Activated CD4-positive, CD25-positive, alpha-beta regulatory T cell treated with anti-CD3 and anti-CD28 coated beads, Interleukin-2, amount 50 U/mL, for 72 hours (primary cell): Measurements from ENCODE around the gene ZNF182.
"Not testable (repeated sequence)": the region's sequence is repeated elsewhere in the genome, so short reads cannot be mapped to it uniquely, and the experiment has no call there.

ENCODE experiments used
- DNase-seq: peaks from one replicate; pipeline ENCODE4 v3.0.0; 2021

ZNF182 gene

DNA sequence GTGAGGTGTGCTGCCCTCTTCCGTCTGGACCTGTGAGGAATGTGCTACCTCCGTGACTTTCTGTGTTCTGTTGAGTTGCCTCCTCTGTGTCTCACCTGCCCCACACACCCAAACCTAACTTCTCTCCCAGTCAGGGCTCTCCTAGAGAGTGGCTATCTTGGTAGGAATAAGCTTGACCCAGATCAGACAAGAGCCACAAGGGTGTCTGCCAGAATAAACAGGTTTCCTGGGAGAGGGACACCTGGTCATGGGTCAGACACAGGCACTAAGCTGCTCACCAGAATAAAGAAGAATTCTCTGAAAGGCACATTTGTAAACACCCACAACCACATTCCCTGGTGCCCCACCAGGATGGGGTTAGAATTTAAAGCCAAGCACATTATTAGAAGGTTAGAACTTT is 11.1 kb downstream of the ZNF182 start:
- DNase-seq, result no peak

DNA sequence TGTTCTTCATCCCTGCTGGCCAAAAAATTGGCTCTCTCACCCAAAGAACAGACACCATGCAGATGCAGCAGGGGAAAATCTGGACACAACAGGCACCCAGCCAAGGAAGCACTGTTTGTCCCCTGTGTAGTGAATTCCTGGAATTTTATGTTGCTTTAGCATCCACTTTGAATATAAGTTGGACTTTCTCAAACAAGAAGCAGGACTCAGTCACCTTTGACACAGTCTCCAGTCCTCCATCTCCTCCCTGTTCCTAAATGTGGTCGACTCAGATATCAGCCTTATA is 11.8 kb downstream of the ZNF182 start:
- DNase-seq, result no peak

DNA sequence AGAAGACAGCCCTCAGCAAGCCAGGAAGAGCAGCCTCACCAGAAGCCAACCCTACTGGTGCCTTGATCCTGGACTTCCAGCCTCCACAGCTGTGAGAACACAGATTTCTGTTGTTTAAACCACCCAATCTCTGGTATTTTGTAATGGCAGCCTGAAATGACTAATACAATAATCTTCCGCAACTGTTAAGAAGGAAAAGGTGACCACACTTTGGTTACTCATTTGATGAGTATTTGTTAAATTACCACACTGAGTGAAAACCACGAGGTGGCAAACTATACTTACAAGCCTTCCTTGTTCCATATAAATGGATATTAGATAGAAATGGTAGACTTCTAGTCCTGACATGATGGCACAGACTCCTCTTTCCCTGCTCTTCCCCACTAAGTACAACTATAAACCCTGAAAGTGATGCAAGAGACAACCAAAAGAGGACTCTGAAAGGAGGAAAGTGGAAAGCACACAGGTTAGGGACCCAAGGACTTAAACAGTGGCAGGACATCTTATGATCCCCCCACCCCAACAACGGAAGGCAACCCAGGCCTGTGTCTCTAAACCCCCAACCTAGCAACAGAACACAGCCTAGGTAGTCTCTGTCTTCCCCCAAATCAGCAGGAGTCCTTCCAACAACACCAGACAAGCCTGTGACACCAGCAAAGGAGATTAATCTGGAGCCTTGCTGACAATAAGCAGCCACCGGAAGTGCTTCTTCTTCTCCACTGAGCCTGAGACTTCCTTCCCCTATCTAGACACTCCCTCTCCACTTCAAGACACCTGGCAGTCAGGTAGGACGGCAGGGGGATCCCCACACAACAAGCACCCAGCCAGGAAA is 12.3 kb downstream of the ZNF182 start:
- no peak for DNase-seq

DNA sequence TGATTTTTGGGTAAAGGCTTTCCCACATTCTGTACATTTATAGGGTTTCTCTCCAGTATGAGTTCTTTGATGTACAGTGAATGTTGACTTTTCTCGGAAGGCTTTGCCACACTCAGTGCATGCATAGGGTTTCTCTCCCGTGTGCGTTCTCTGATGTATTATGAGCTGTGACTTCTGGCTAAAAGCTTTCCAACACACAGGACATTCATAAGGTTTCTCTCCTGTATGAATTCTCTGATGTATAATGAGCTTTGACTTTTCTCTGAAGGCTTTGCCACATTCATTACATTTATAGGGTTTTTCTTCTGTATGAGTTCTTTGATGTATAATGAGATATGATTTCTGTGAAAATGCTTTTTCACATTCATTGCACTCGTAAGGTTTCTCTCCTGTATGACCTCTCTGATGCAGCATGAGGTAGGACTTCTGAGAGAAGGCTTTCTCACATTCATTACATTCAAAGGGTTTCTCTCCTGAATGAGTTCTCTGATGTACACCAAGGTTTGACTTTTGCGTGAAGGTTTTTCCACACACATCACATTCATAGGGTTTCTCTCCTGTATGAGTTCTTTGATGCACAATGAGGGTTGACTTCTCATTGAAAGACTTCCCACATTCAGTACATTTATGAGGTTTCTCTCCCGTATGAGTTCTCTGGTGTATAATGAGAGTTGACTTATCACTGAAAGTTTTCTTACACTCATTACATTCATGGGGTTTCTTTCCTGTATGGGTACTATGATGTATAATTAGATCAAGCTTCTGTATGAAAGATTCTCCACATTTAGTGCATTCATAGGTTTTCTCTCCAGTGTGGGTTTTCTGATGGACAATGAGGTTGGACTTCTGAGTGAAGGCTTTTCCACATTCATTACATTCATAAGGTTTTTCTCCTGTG is 27.3 kb downstream of the ZNF182 start:
- DNase-seq, result no peak

DNA sequence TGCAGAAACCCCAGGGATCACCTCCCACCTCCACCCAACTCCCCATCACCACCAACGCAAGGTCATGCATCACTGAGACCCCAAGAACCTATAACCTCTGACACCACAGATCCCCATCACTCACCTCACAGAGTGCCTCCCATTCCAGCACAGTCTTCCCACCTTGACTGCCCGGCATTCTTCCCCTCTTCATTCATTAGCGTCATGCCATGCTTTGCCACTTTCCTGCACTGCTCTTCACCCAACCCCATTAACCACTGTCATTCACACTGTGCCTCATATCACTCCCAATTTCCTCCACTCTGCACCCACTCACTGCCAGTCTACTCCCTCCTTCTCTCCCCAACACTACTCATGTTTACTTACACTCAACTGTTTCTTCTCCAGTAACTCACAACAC is 30.6 kb downstream of the ZNF182 start:
- no peak for DNase-seq

DNA sequence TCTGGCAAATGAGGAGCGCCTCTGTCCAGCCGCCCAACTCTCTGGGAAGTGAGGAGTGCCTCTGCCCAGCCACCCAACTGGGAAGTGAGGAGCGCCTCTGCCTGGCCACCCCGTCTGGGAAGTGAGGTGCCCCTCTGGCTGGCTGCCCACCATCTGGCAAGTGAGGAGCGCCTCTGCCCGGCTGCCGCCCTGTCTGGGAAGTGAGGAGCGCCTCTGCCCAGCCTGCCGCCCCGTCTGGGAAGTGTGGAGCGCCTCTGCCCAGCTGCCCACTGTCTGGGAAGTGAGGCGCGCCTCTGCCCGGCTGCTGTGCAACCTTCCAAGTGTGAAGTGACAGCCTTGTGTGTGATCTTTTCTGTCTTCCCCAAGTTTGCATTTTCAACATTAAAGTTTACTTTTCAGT is 38.3 kb downstream of the ZNF182 start:
- not testable (repeated sequence) for DNase-seq

DNA sequence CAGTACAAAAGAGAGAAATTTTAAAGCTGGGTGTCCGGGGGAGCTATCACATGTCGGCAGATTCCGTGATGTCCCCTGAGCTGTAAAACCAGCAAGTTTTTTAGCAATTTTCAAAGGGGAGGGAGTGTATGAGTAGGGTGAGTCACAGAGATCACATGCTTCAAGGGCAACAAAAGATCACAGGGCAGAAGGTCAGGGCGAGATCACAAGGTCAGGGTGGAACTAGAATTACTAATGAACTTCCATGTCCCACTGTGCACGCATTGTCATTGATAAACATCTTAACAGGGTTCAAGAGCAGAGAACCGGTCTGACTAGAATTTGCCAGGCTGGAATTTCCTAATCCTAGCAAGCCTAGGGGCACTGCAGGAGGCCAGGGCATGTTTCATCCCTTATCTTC is 42.0 kb downstream of the ZNF182 start:
- not testable (repeated sequence) for DNase-seq

DNA sequence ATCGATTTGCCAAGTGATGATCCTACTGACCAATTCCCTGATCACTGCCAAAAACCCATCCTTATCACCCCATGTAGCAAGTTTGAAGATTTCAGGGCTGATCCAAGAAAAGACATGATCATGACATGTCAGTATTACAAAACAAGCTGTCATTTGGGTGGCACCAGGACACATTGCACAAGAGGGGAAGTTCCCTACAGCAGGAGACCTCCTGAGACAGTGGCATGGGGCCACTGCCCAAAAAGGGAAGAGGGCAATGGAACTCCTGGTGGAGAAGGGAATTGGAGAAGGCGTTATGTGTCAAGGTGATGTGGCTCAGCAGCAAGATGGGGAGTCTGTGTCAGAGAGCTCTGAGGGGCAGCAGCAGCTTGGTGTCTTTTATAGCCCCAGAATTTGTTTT is 43.4 kb downstream of the ZNF182 start:
- DNase-seq, result no peak

DNA sequence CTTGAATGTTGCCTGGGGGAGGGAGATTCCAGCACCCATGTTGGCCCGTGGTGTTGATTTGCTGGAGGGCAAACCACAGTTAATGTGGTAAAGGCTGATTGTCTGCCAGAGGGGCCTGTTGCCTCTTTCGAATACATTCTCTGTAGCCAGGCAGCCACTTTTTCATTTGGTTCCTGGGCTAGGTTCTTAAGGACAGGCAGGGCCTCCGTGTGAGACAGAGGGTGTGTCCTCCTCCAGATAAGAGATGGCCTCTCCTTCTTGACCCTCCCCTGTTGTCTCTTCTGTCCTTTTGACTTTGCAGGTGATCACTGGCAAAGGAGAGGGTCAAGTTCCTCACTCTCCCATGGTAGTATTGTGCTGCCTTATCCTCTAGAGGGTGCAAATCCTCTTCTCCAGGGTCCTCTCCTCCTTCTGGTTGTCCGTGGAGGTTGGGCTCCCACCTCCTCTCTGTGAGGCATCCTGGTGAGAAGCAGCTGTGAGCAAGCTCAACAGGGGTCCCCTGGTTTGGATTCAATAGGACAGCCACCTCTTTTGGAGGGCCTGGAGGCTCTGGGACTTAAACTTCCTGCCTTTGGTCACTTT is 44.9 kb downstream of the ZNF182 start:
- DNase-seq, result no peak

DNA sequence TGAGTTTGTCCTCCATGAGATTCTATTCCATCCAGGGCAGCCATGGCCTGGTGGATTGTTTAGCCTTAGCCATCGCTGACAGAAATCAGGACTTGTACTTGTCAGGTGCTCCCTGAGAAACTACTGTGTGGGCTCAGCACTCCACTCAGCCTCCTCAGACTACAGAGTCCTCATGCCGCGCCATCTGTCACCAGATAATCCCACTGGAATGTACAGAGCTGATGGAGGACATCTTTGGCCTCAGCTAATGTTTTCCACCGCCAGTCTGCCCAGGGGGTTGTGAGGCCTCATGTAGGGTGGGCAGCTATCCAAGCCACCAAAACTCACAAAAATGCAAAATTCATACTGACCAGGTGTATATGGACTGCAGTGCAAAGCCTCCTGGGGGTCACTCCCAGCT is 45.6 kb downstream of the ZNF182 start:
- DNase-seq, result not testable (repeated sequence)

DNA sequence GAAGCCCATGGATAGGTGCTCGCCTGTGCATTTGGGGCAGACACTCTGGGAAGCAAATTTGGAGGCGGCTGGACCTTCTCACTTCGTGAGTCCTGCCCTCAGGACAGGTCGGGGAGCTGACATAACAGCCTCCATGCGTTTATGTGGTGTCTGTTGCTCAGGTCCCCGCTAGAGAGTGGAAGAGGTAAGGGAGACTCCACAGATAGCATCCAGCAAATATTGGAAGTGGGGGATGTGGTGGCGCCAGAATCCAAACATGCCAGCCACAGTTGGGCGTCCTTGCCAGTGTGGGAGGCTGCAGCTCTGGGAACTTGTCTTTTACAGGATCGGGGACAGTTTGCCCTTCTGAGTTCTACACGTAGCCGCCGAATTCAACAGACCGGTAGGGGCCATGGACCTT is 47.8 kb downstream of the ZNF182 start:
- DNase-seq, result no peak

DNA sequence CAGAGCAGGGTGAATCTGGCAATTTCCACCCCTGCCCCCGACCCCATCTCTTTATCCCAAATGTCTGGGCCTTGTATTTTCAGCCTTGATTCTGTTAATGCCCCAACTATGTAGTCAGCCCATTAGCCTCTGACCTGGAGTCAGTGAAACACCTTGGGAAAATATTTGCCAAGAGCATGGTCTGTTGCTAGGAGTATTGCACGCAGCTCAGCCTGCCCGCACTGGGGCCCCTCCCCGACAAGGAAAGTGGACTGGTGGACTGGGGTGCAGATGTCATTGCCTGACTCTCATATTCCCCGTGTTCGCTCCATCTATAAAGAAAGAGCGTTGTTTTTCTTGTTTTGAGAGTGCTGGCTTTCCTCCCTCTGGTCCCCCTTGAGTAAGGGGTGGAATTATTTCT is 48.5 kb downstream of the ZNF182 start:
- DNase-seq, result not testable (repeated sequence)

DNA sequence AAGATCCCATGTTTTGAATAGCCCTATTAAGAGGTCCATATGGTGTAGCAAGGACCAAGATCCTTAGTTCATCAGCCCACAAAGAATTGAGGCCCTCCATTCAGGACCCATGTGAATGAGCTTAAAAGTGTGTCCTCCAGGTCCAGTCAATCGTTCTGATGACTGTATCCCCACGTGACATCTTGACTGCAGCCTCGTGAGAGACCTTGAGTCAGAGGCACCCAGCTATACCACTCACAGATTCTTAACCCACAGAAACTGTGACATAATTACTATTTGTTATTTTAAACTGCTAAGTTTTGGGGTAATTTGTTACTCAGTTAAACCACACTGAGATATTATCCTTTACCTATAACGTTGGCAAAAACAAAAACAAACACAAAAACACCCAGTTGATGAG is 62.4 kb downstream of the ZNF182 start:
- no peak for DNase-seq

DNA sequence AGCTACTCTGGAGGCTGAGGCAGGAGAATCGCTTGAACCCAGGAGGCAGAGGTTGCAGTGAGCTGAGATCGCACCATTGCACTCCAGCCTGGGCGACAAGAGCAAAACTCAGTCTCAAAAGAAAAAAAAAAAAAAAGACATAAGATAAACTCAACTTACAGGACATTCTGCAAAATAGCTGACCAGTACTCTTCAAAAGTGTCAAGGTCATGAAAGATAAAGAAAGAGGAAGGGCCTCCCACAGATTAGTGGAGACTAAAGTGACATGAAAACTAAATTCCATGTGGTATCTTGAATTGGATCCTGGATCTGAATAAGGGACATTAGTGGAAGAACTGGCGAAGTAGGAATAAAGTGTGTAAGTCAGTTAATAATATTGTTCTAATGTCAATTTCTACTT is 63.3 kb downstream of the ZNF182 start:
- no peak for DNase-seq

DNA sequence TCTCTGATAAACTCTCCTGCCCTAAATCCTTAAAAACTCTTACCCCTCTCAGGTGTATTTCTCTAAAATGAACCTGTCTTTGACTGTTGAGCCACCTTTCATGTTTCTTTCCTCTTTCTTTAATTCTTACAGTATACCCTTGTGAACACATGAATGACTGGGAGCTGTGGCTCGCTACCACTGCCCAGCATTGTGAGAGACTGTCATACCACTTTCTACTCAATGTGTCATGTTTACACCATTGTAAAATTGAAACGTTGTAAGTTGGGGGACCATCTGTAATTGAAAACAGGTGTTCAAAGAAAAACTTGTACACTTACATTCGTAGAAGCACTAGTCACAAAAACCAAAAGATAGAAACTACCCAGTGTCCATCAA is 66.9 kb downstream of the ZNF182 start:
- DNase-seq, result no peak

DNA sequence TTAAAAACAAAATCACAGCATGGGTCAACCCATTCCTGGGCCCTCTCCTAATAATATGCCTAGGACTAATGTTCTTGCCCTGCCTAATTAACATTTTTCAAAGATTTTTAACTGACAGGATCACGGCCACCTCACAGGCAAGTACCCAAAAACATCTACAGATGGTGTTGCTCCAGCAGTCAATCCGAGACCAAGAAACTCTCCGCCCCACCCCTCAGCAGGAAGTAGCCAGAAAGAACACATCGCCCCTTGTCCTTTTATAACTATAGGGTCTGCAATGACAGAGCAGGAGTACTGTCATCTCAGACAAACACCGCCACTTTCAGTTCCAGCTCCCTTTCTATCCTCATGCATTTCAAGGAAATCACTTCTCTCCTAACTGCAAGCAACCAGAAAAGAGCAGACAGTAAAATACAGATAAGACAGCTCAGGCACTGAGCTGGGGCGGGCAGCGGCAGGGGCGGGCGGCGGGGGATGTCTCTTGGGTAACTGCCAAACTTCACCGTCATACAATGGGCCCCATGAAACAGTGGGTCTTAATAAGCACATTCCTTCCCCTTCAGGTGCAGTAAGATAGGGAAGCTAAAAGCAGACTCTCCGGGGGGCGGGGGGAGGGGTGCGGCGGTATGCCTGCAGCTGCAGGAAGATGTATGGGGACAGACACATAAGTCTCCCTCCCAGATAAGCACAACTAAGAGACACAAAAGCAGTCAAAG is 67.4 kb downstream of the ZNF182 start:
- no peak for DNase-seq

DNA sequence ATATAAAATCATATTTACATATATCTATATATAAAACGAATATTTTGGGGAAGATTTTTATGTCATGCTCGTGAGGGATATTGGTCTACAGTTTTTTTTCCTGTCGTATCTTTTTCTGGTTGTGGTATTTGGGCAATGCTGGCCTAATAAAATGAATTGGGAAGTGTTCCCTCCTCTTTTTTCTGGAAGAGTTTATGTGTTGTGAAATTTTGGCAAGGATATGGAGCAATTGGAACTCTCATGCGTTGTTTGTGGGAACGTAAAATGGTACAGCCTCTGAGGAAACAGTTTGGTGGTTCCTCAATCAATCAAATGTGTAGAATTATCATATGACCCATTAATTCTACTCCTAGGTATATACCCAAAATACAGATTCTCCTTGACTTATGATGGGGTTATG is 69.8 kb downstream of the ZNF182 start:
- DNase-seq, result no peak

DNA sequence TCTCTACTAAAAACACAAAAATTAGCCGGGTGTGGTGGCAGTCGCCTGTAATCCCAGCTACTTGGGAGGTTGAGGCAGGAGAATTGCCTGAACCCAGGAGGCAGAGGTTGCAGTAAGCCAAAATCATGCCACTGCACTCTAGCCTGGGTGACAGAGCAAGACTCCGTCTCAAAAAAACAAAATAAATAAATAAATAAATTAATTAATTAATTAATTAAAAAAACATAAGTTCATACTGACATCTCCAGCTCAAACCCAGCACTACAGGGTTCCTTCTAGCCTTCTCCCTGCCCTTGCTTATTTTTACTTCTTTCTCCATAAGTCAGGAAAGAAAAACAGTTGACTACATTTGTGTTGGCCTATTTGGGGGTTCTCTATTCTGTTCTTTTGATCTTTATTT is 71.8 kb downstream of the ZNF182 start:
- DNase-seq, result not testable (repeated sequence)

DNA sequence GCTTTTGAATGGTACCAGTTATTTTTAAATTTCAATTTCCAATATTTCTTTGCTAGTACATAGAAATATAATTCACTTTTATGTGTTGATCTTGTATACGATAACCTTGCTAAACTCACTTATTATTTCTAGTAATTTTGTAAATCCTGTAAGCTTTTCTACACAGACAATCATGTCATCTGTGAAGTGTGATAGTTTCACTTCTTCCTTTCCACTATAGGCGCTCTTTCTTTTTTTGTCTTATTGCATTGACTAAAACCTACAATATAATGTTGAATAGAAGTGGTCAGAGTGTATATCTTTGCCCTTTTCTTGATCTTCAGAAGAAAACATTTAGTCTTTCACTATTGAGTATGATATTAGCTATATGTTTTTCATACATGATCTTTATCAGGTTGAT is 76.6 kb downstream of the ZNF182 start:
- DNase-seq, result no peak
